Fibroblast of the aortic adventitia (primary cell): Measurements from ENCODE around the gene C8G. TPM values are rescaled to one million over a fixed set of nuclear protein-coding genes. Genes with fewer than 3 reads are reported as not detected.

ENCODE experiments used
- DNase-seq: peaks from one replicate; pipeline ENCODE4 v3.0.0-alpha.2; 2010; ENCODE audit warnings: low read depth
- H3K4me3 ChIP-seq: 2 replicates; pipeline ENCODE4 v1.5.1; 2011; ENCODE audit warnings: low read depth, mild to moderate bottlenecking, control low read depth, low read length, moderate library complexity
- total RNA-seq: library from RNA; depleted of rRNA; stranded (reverse); fragments of >200 nt; gene quantifications from 2 replicates; pipeline ENCODE4 v1.2.3, GENCODE V29; 2012; ENCODE audit warnings: low replicate concordance
- TF ChIP-seq, protein P1 (sequence below): IDR thresholded peaks from 2 replicates; pipeline ENCODE4 v1.5.1; 2011; ENCODE audit warnings: mild to moderate bottlenecking, low read length, control low read depth, inconsistent platforms; ENCODE audit not compliant: insufficient read depth

The C8G gene
- total RNA-seq, 1 donor, result 0.36 TPM

GRCh38 chr9:136972335-136972734 lies 27.3 kb downstream of the C8G start:
- TF ChIP-seq, protein P1, sequence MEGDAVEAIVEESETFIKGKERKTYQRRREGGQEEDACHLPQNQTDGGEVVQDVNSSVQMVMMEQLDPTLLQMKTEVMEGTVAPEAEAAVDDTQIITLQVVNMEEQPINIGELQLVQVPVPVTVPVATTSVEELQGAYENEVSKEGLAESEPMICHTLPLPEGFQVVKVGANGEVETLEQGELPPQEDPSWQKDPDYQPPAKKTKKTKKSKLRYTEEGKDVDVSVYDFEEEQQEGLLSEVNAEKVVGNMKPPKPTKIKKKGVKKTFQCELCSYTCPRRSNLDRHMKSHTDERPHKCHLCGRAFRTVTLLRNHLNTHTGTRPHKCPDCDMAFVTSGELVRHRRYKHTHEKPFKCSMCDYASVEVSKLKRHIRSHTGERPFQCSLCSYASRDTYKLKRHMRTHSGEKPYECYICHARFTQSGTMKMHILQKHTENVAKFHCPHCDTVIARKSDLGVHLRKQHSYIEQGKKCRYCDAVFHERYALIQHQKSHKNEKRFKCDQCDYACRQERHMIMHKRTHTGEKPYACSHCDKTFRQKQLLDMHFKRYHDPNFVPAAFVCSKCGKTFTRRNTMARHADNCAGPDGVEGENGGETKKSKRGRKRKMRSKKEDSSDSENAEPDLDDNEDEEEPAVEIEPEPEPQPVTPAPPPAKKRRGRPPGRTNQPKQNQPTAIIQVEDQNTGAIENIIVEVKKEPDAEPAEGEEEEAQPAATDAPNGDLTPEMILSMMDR, result no peak
- no peak overlapping the region for H3K4me3 ChIP-seq
- no peak for DNase-seq

GRCh38 chr9:136972743-136973142 lies 27.7 kb downstream of the C8G start:
- H3K4me3 ChIP-seq, result no peak overlapping the region
- TF ChIP-seq, protein P1, result no peak
- no peak for DNase-seq

- no peak overlapping the region for H3K4me3 ChIP-seq
- TF ChIP-seq, protein P1, result no peak
- no peak for DNase-seq
Observed at GRCh38 chr9:136973618-136974617, 28.9 kb downstream of the C8G start.

DNA sequence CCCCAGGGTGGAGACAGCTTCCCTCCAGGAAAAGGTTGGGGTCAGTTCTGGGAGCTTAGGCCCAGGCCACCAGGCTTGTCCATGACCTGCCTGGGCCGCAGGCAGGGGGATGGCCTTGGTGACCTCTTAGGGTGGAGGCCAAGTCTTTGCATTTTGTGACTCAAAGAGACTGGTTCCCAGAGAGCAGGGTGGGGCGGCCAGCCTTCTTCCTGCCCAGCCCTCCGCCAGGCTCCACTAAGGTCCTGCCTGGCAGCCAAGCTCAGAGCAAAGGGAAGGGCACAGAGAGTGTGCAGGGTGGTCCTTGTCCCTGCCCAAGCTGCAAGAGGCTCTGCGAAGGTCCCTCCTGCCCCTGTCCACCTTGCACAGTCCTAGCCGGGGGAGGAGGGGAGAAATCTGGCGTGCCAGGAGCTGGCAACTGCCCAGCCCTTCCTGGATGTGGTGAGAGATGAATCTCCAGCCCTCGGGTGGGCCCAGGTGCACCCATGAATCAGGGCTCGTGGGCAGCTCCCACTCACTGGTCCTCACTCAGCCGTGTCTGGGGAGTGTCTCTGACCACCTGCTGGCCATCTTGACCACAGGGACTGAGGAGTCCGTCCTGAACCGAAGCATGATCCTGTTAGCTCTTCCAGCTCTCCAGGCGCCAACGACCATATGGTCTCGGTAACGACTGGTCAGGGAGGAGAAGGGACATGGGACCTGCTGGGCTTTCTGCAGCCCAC lies 29.9 kb downstream of the C8G start:
- no peak overlapping the region for H3K4me3 ChIP-seq
- DNase-seq, result no peak
- TF ChIP-seq, protein P1, result no peak

DNA sequence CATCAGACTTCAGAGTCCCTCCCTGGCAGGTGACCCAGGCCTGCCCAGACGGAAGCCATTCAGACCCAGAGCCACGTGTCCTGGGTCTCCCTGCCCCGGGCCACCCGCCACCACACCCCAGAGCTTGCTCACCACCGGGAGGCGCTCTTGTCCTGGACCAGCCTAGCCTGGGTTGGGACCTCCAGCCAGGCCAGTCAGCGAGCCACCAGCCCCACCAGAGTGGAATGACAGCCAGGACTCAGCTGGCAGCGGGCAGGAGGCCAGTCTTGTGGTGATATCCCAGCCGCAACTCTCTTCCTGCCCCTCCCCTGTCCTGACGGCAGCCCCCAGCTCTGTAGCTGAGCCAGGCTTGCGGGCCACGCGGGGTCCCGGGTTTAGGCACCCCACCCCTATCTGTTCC lies 30.6 kb downstream of the C8G start:
- TF ChIP-seq, protein P1, result no peak
- H3K4me3 ChIP-seq, result no peak overlapping the region
- no peak for DNase-seq

- TF ChIP-seq, protein P1, result no peak
- peak within 1 kb of the TSS; percentile 56 for H3K4me3 ChIP-seq
- no peak for DNase-seq
Observed at GRCh38 chr9:136977223-136977622, 32.2 kb downstream of the C8G start, which contains the start of gene PTGDS. Gene PTGDS (plus strand): TSS chr9:136977504. CDS start chr9:136977579, 75 bp downstream.
